DND-41 (cell line): ENCODE measurements around the gene RGS3.

Experiments used
- ATAC-seq: fragments of 200-7000 bp; cut with Tn5 transposase; 3 replicates; pipeline ENCODE4 v1.9.1; 2021; ENCODE audit warnings: low read depth; ENCODE audit not compliant: insufficient read depth
- DNase-seq: peaks from one replicate; pipeline ENCODE4 v3.0.0-alpha.2; 2020
- H2AFZ ChIP-seq: 2 replicates; pipeline ENCODE4 v1.6.0; 2012; ENCODE audit warnings: low read depth, low read length
- H3K27ac ChIP-seq: 2 replicates; pipeline ENCODE4 v1.5.1; 2012; ENCODE audit warnings: low read length, inconsistent platforms
- H3K27me3 ChIP-seq: fragments of 200-600 bp; sonication (generic); 2 replicates; pipeline ENCODE4 v1.6.0; 2012; ENCODE audit warnings: low read length, mild to moderate bottlenecking, inconsistent platforms; ENCODE audit not compliant: insufficient read depth, poor library complexity
- H3K36me3 ChIP-seq: 2 replicates; pipeline ENCODE4 v1.5.1; 2012; ENCODE audit warnings: low read length, inconsistent platforms; ENCODE audit not compliant: insufficient read depth
- H3K4me1 ChIP-seq: 2 replicates; pipeline ENCODE4 v1.5.1; 2012; ENCODE audit warnings: mild to moderate bottlenecking, low read length; ENCODE audit not compliant: insufficient read depth
- H3K4me2 ChIP-seq: 2 replicates; pipeline ENCODE4 v1.6.0; 2012; ENCODE audit warnings: mild to moderate bottlenecking, moderate library complexity, low read length, inconsistent platforms; ENCODE audit not compliant: insufficient read depth
- H3K4me3 ChIP-seq, 2 experiments: fragments of 200-600 bp in 1 of 2; shearing (Covaris generic) in 1 of 2; 2 replicates each; pipeline ENCODE4 v1.5.1; 2012 to 2016; ENCODE audit warnings: inconsistent platforms in 2 of 2, low read length in 2 of 2, mild to moderate bottlenecking in 2 of 2, low read depth in 1 of 2, moderate library complexity in 1 of 2
- H3K79me2 ChIP-seq: 2 replicates; pipeline ENCODE4 v1.6.0; 2012; ENCODE audit warnings: low read length, inconsistent platforms; ENCODE audit not compliant: insufficient read depth
- H3K9ac ChIP-seq: 2 replicates; pipeline ENCODE4 v1.6.0; 2012; ENCODE audit warnings: low read depth, mild to moderate bottlenecking, inconsistent platforms, low read length, moderate library complexity
- H3K9me3 ChIP-seq: 2 replicates; pipeline ENCODE4 v1.5.1; 2012; ENCODE audit warnings: low read length, moderate library complexity, mild to moderate bottlenecking, inconsistent platforms; ENCODE audit not compliant: insufficient read depth, severe bottlenecking
- H4K20me1 ChIP-seq: 2 replicates; pipeline ENCODE4 v1.6.0; 2012; ENCODE audit warnings: low read length; ENCODE audit not compliant: insufficient read depth
- CTCF ChIP-seq: IDR thresholded peaks from 2 replicates; pipeline ENCODE4 v1.5.1; 2012; ENCODE audit warnings: borderline replicate concordance, low read length, moderate library complexity, mild to moderate bottlenecking; ENCODE audit not compliant: poor library complexity, severe bottlenecking; ENCODE audit errors: extremely low read depth
- EZH2 ChIP-seq: IDR thresholded peaks from 3 replicates; pipeline ENCODE4 v1.6.1; 2012; ENCODE audit warnings: borderline replicate concordance, low read depth, mild to moderate bottlenecking, moderate library complexity, low read length, inconsistent platforms; ENCODE audit not compliant: severe bottlenecking

RGS3 gene

GRCh38 chr9:113468716-113469448 lies 5.4 kb downstream of the RGS3 start:
- TF ChIP-seq CTCF (no peak), EZH2 (no peak)
- H3K27me3 ChIP-seq = no peaks in the 10 kb centered on the region
- no peak overlapping the region for H3K27ac ChIP-seq
- DNase-seq (no peak), ATAC-seq (no peak)
- no peaks in the 10 kb centered on the region for H3K79me2 ChIP-seq
- no peak overlapping the region for H3K9ac ChIP-seq
- no peaks in the 10 kb centered on the region for H4K20me1 ChIP-seq
- no peaks in the 10 kb centered on the region for H3K4me1 ChIP-seq
- no peak overlapping the region for H3K4me3 ChIP-seq
- no peak overlapping the region for H3K4me2 ChIP-seq
- H3K9me3 ChIP-seq = no peaks in the 10 kb centered on the region
- H2AFZ ChIP-seq = no peak overlapping the region
- H3K36me3 ChIP-seq = no peaks in the 10 kb centered on the region

- no peaks in the 10 kb centered on the region for H3K27me3 ChIP-seq
- ATAC-seq (no peak), DNase-seq (no peak)
- H3K4me3 ChIP-seq = no peak overlapping the region
- no peak overlapping the region for H2AFZ ChIP-seq
- no peaks in the 10 kb centered on the region for H3K79me2 ChIP-seq
- H3K27ac ChIP-seq = no peak overlapping the region
- no peaks in the 10 kb centered on the region for H3K36me3 ChIP-seq
- H3K4me2 ChIP-seq = no peak overlapping the region
- H3K4me1 ChIP-seq = no peaks in the 10 kb centered on the region
- TF ChIP-seq CTCF (no peak), EZH2 (no peak)
- no peaks in the 10 kb centered on the region for H3K9me3 ChIP-seq
- H4K20me1 ChIP-seq = no peaks in the 10 kb centered on the region
- H3K9ac ChIP-seq = no peak overlapping the region
These were observed 7.6 kb downstream of the RGS3 start for GRCh38 chr9:113471143-113471542.

GRCh38 chr9:113471566-113471965 lies 8.0 kb downstream of the RGS3 start:
- no peaks in the 10 kb centered on the region for H3K9me3 ChIP-seq
- no peaks in the 10 kb centered on the region for H3K27me3 ChIP-seq
- H3K27ac ChIP-seq = no peak overlapping the region
- TF ChIP-seq EZH2 = no peak
- TF ChIP-seq CTCF = no peak
- no peak overlapping the region for H3K4me3 ChIP-seq
- DNase-seq (no peak), ATAC-seq (no peak)
- no peaks in the 10 kb centered on the region for H3K79me2 ChIP-seq
- no peaks in the 10 kb centered on the region for H3K36me3 ChIP-seq
- no peak overlapping the region for H2AFZ ChIP-seq
- H3K9ac ChIP-seq = no peak overlapping the region
- H4K20me1 ChIP-seq = no peaks in the 10 kb centered on the region
- H3K4me2 ChIP-seq = no peak overlapping the region
- H3K4me1 ChIP-seq = no peaks in the 10 kb centered on the region

GRCh38 chr9:113472199-113472598 lies 8.7 kb downstream of the RGS3 start:
- H3K9me3 ChIP-seq = no peaks in the 10 kb centered on the region
- H3K9ac ChIP-seq = no peak overlapping the region
- TF ChIP-seq EZH2 (no peak), CTCF (no peak)
- no peak overlapping the region for H3K27ac ChIP-seq
- no peaks in the 10 kb centered on the region for H4K20me1 ChIP-seq
- no peak for ATAC-seq
- H3K27me3 ChIP-seq = no peaks in the 10 kb centered on the region
- no peaks in the 10 kb centered on the region for H3K79me2 ChIP-seq
- H3K4me2 ChIP-seq = no peak overlapping the region
- no peak overlapping the region for H3K4me3 ChIP-seq
- DNase-seq = no peak
- H3K4me1 ChIP-seq = no peaks in the 10 kb centered on the region
- no peak overlapping the region for H2AFZ ChIP-seq
- H3K36me3 ChIP-seq = no peaks in the 10 kb centered on the region
